HepG2 (cell line): ENCODE data around the gene GJB5. TPM values are rescaled to one million over a fixed set of nuclear protein-coding genes. Genes with fewer than 3 reads are reported as not detected.
A peak's percentile ranks its signal among the peaks of the same experiment; 100 is the strongest.

Source experiments
- AKAP8 ChIP-seq: sonication (generic); formaldehyde crosslinking; IDR thresholded peaks from 2 replicates; pipeline ENCODE4 v1.5.1; 2020; ENCODE audit warnings: mild to moderate bottlenecking, missing genetic modification reagents
- ARID2 ChIP-seq: sonication (generic); formaldehyde crosslinking; IDR thresholded peaks from 2 replicates; pipeline ENCODE4 v1.8.1; 2022; ENCODE audit warnings: mild to moderate bottlenecking, missing genetic modification reagents, borderline replicate concordance
- CTCF ChIP-seq: sonication (generic); formaldehyde crosslinking; IDR thresholded peaks from 2 replicates; pipeline ENCODE4 v1.5.0; 2020; ENCODE audit warnings: mild to moderate bottlenecking, missing genetic modification reagents, moderate library complexity
- FOXA1 ChIP-seq, 2 experiments: fragments of 450-650 bp in 1 of 2; sonication (generic) in 1 of 2; formaldehyde crosslinking in 1 of 2; IDR thresholded peaks; 2 replicates each; pipeline versions ENCODE4 v1.4.0 to v1.6.1; 2016 to 2020; ENCODE audit warnings: missing genetic modification reagents in 1 of 2
- GTF3A ChIP-seq: sonication (generic); formaldehyde crosslinking; conservative IDR thresholded peaks from 2 replicates; pipeline ENCODE4 v1.4.0; 2020; ENCODE audit warnings: mild to moderate bottlenecking, missing genetic modification reagents
- HDAC2 ChIP-seq: sonication (generic); formaldehyde crosslinking; IDR thresholded peaks from 2 replicates; pipeline ENCODE4 v1.4.0; 2020; ENCODE audit warnings: missing genetic modification reagents
- HIVEP1 ChIP-seq: sonication (generic); formaldehyde crosslinking; IDR thresholded peaks from 2 replicates; pipeline ENCODE4 v1.4.0; 2020; ENCODE audit warnings: mild to moderate bottlenecking, missing genetic modification reagents
- HNF1B ChIP-seq: sonication (generic); formaldehyde crosslinking; IDR thresholded peaks from 2 replicates; pipeline ENCODE4 v1.5.1; 2020; ENCODE audit warnings: mild to moderate bottlenecking, moderate library complexity, missing genetic modification reagents
- JUN ChIP-seq: sonication (generic); formaldehyde crosslinking; IDR thresholded peaks from 2 replicates; pipeline ENCODE4 v1.4.0; 2020; ENCODE audit warnings: mild to moderate bottlenecking, missing genetic modification reagents
- KDM2A ChIP-seq: sonication (generic); formaldehyde crosslinking; IDR thresholded peaks from 2 replicates; pipeline ENCODE4 v1.4.0; 2020; ENCODE audit warnings: low read depth, missing genetic modification reagents, borderline replicate concordance
- KLF13 ChIP-seq: sonication (generic); formaldehyde crosslinking; IDR thresholded peaks from 2 replicates; pipeline ENCODE4 v1.4.0; 2020; ENCODE audit warnings: mild to moderate bottlenecking, missing genetic modification reagents
- KLF16 ChIP-seq, 2 experiments: sonication (generic) in 1 of 2; formaldehyde crosslinking in 1 of 2; IDR thresholded peaks; 2 replicates each; pipeline versions ENCODE4 v1.6.1 to v1.8.0; 2016 to 2023; ENCODE audit warnings: missing genetic modification reagents in 2 of 2, missing compliant biosample characterization in 1 of 2
- MIXL1 ChIP-seq: IDR thresholded peaks from 2 replicates; pipeline ENCODE4 v1.6.1; 2016
- MTA3 ChIP-seq: sonication (generic); formaldehyde crosslinking; IDR thresholded peaks from 2 replicates; pipeline ENCODE4 v1.4.0; 2020; ENCODE audit warnings: missing genetic modification reagents
- NFYB ChIP-seq: sonication (generic); formaldehyde crosslinking; IDR thresholded peaks from 2 replicates; pipeline ENCODE4 v1.4.0; 2020; ENCODE audit warnings: missing genetic modification reagents
- PRMT3 ChIP-seq: sonication (generic); formaldehyde crosslinking; IDR thresholded peaks from 2 replicates; pipeline ENCODE4 v1.8.1; 2022; ENCODE audit warnings: low read depth, mild to moderate bottlenecking, moderate library complexity, missing genetic modification reagents, borderline replicate concordance
- PRPF4 ChIP-seq: fragments of 200-400 bp; formaldehyde crosslinking; IDR thresholded peaks from 2 replicates; pipeline ENCODE4 v1.6.1; 2016; ENCODE audit warnings: low read length, low read depth; ENCODE audit not compliant: poor library complexity, severe bottlenecking
- SOX6 ChIP-seq, 2 experiments: fragments of 450-650 bp in 1 of 2; sonication (generic) in 1 of 2; formaldehyde crosslinking in 1 of 2; IDR thresholded peaks; 2 replicates each; pipeline versions ENCODE4 v1.4.0 to v1.6.1; 2017 to 2020; ENCODE audit warnings: antibody characterized with exemption in 1 of 2, mild to moderate bottlenecking in 1 of 2, missing genetic modification reagents in 1 of 2
- STAG1 ChIP-seq: sonication (generic); formaldehyde crosslinking; IDR thresholded peaks from 2 replicates; pipeline ENCODE4 v1.4.0; 2020; ENCODE audit warnings: missing genetic modification reagents
- TOPORS ChIP-seq: sonication (generic); formaldehyde crosslinking; IDR thresholded peaks from 2 replicates; pipeline ENCODE4 v1.8.0; 2023; ENCODE audit warnings: mild to moderate bottlenecking, missing genetic modification reagents
- ZKSCAN8 ChIP-seq: IDR thresholded peaks from 2 replicates; pipeline ENCODE4 v1.6.1; 2016; ENCODE audit warnings: borderline replicate concordance, missing genetic modification reagents, missing compliant biosample characterization
- ZNF136 ChIP-seq: sonication (generic); formaldehyde crosslinking; IDR thresholded peaks from 2 replicates; pipeline ENCODE4 v1.8.1; 2022; ENCODE audit warnings: low read depth, mild to moderate bottlenecking, moderate library complexity, missing genetic modification reagents
- ZNF17 ChIP-seq: sonication (generic); formaldehyde crosslinking; IDR thresholded peaks from 2 replicates; pipeline ENCODE4 v1.5.0; 2020; ENCODE audit warnings: mild to moderate bottlenecking, missing genetic modification reagents
- ZNF317 ChIP-seq: sonication (generic); formaldehyde crosslinking; IDR thresholded peaks from 2 replicates; pipeline ENCODE4 v1.5.0; 2020; ENCODE audit warnings: mild to moderate bottlenecking, missing genetic modification reagents
- ZZZ3 ChIP-seq: sonication (generic); formaldehyde crosslinking; IDR thresholded peaks from 2 replicates; pipeline ENCODE4 v1.4.0; 2020; ENCODE audit warnings: missing genetic modification reagents, mild to moderate bottlenecking, borderline replicate concordance
- polyA plus RNA-seq, 8 experiments: library from polyadenylated mRNA; depleted of rRNA in 3 of 8; stranded (reverse) in 7 of 8; unstranded in 1 of 8; fragments of >200 nt; fragmentation: Illumina TruSeq in 4 of 8; extraction: Trizol in 4 of 8; gene quantifications; 2 replicates each; pipeline versions ENCODE4 v1.2.1 to v1.2.3, GENCODE V29; 2011 to 2016; ENCODE audit warnings: low read depth in 4 of 8, missing spikeins in 1 of 8, mixed read lengths in 1 of 8; ENCODE audit not compliant: insufficient read depth in 1 of 8
- total RNA-seq, 5 experiments: library from RNA; depleted of rRNA; stranded (reverse); fragments of >200 nt; fragmentation: Illumina TruSeq; extraction: Trizol; gene quantifications; 2 replicates each; pipeline ENCODE4 v1.2.3, GENCODE V29; 2016; ENCODE audit warnings: low read depth in 1 of 5

Gene GJB5
- total and polyA plus RNA-seq, 2 of the 13 experiments (the other 11 are each of a cell fraction or from before 2014, with no cell fraction given) = not detected

DNA sequence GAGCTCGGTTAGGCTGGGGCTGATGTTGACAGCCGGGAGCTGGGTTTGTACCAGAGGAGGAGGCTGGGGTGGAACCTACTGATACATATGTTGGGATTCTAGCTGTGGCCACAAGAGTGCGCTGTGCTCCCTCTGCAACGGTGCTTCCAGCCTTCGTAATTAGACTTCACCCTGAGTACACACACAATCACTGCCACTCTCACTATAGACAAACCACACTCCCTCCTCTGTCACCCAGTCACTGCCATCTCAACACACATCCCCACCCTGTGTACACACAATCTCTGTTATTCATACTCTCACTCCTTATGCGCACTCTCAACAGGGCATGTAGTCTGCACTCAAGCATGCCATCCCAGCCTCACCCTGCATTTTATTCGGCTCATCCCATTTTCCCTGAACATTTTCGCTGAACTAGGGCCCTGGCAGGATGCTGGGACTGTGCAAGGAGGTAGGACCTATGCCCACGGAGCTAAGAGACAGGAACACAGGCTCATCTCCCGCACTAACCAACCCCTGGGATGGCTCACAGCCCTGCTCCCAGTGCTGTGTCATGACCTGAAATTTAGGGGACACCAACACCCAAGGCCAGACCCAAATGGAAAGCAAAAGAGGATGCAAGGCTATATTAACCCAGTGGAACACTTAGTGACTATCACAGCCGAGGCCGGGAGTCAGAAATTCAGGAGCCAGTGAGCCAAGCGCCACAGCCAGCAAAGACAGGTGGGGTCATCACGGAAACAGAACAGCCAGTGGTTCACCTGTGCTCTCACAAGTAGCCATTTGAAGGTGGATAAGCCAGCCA is 31.9 kb downstream of the GJB5 start (continued):
- peak; percentile 93 for TF ChIP-seq CTCF
- TF ChIP-seq AKAP8 (CRISPR knock-in tag) = no peak
- TF ChIP-seq FOXA1 (IDR thresholded peaks at IDR 0.05) = no peak
- TF ChIP-seq FOXA1 (CRISPR knock-in tag; IDR thresholded peaks at IDR 0.05) = peak; percentile 42
- no peak for TF ChIP-seq HDAC2 (CRISPR knock-in tag)
- TF ChIP-seq ARID2 (CRISPR knock-in tag) = no peak
- TF ChIP-seq ZKSCAN8 = no peak
- no peak for TF ChIP-seq ZZZ3
- 0 out of 2 replicates have a peak, but pooled peaks have one; percentile 47 for TF ChIP-seq HNF1B (CRISPR knock-in tag)
- no peak for TF ChIP-seq PRPF4
- no peak for TF ChIP-seq GTF3A (CRISPR knock-in tag)
- TF ChIP-seq PRMT3 (CRISPR knock-in tag) = no peak
- no peak for TF ChIP-seq ZNF17
- no peak for TF ChIP-seq SOX6 (IDR thresholded peaks at IDR 0.05)
- peak; percentile 35; the same call in 1 of the 2 replicates for TF ChIP-seq SOX6 (CRISPR knock-in tag; IDR thresholded peaks at IDR 0.05)
- no peak for TF ChIP-seq ZNF136 (CRISPR knock-in tag)
- no peak for TF ChIP-seq HIVEP1 (CRISPR knock-in tag)
- 0 out of 4 replicates have a peak, but pooled peaks of 1 of the 2 experiments have one; percentile 28 for TF ChIP-seq KLF16 (CRISPR knock-in tag; IDR thresholded peaks at IDR 0.05)
- 0 out of 2 replicates have a peak, but pooled peaks have one; percentile 20 for TF ChIP-seq KDM2A (CRISPR knock-in tag)
- TF ChIP-seq ZNF317 (CRISPR knock-in tag) = 0 out of 2 replicates have a peak, but pooled peaks have one; percentile 20
- no peak for TF ChIP-seq KLF13 (CRISPR knock-in tag)
- TF ChIP-seq JUN = no peak
- TF ChIP-seq STAG1 (CRISPR knock-in tag) = peak; percentile 84
- no peak for TF ChIP-seq MTA3
- TF ChIP-seq TOPORS (CRISPR knock-in tag) = 0 out of 2 replicates have a peak, but pooled peaks have one; percentile 25
- TF ChIP-seq MIXL1 (CRISPR knock-in tag) = 0 out of 2 replicates have a peak, but pooled peaks have one; percentile 55
- no peak for TF ChIP-seq NFYB (CRISPR knock-in tag)
